ENCODE data around the gene SLCO4A1.

Gene SLCO4A1

DNA sequence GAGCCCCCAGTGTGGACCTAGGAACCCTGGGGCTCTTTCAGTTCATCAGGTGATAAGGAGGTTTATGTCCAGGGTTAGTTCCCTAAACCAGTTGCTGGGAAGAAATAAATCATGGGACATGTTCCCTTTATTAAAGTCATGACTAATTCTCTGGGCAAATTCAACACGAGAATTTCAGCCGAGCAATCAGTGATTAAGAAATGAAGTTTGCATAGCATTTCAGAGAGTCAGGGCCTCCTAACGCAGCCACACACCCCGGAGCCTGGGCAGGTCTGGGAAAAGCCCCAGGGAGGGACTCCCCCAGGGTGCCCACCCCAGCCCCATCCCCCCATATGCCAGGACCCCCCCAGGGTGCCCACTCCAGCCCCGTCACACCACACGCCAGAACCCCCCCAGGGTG is 20.1 kb downstream of the SLCO4A1 start:
- Mint-ChIP-seq H3K36me3 (ENCODE audit: low read depth) (no peaks in the 10 kb centered on the region), H3K27ac (no peak overlapping the region), H3K27me3 (ENCODE audit: low read depth, poor library complexity) (peaks cover 10% of the 10 kb centered on the region), H3K9me3 (no peaks in the 10 kb centered on the region), H3K4me1 (peaks cover 36% of the 10 kb centered on the region), H3K4me3 (no peak overlapping the region)
- TF ChIP-seq, protein P1, sequence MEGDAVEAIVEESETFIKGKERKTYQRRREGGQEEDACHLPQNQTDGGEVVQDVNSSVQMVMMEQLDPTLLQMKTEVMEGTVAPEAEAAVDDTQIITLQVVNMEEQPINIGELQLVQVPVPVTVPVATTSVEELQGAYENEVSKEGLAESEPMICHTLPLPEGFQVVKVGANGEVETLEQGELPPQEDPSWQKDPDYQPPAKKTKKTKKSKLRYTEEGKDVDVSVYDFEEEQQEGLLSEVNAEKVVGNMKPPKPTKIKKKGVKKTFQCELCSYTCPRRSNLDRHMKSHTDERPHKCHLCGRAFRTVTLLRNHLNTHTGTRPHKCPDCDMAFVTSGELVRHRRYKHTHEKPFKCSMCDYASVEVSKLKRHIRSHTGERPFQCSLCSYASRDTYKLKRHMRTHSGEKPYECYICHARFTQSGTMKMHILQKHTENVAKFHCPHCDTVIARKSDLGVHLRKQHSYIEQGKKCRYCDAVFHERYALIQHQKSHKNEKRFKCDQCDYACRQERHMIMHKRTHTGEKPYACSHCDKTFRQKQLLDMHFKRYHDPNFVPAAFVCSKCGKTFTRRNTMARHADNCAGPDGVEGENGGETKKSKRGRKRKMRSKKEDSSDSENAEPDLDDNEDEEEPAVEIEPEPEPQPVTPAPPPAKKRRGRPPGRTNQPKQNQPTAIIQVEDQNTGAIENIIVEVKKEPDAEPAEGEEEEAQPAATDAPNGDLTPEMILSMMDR (IDR thresholded peaks at IDR 0.05): no peak
- DNase-seq: no peak

DNA sequence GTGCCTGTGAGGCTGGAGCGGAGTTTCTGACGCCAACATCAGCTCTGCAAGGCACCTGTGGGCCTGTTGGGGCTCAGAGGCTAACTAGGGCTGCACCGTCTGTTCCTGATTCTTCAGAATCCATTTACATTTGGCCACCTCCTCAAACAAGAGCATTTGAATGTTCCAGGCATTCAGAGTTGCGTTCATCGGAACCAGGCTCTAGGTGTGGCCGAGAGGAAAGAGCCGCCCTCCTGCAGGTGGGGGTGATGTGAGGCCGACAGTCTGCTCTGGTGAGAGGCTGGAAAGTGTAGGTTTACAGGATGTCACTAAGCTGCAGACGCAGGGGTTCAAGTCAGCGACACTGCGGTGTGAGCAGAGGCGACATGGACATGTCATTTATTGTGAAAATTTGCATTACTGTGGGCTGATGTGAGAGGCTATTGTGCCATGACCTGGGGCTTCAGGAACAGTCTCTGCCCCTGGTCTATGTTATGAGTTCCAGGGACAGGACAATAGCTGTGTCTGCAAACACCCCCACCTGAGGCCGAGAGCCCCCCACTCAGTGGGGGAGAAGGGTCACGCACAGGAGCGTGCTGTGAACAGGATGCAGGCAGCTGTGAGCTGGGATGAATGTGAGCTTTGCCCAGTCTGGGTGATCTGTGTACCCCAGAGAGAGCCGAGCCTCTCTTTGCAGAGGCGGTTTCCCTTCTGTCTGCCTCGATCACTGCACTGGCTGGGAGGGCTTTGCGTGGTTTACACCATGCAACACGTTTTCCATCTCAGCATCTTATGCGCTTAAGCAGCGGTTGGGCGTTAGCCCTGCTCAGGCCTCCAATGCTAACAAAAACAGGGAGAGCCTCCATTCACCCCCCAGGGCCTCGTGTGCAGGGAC is 21.1 kb downstream of the SLCO4A1 start:
- Mint-ChIP-seq H3K27ac (no peak overlapping the region), H3K9me3 (no peaks in the 10 kb centered on the region), H3K27me3 (ENCODE audit: low read depth, poor library complexity) (peaks cover 16% of the 10 kb centered on the region), H3K4me1 (peaks cover 42% of the 10 kb centered on the region), H3K4me3 (no peak overlapping the region), H3K36me3 (ENCODE audit: low read depth) (no peaks in the 10 kb centered on the region)
- TF ChIP-seq, protein P1 (IDR thresholded peaks at IDR 0.05): no peak
- DNase-seq: no peak

DNA sequence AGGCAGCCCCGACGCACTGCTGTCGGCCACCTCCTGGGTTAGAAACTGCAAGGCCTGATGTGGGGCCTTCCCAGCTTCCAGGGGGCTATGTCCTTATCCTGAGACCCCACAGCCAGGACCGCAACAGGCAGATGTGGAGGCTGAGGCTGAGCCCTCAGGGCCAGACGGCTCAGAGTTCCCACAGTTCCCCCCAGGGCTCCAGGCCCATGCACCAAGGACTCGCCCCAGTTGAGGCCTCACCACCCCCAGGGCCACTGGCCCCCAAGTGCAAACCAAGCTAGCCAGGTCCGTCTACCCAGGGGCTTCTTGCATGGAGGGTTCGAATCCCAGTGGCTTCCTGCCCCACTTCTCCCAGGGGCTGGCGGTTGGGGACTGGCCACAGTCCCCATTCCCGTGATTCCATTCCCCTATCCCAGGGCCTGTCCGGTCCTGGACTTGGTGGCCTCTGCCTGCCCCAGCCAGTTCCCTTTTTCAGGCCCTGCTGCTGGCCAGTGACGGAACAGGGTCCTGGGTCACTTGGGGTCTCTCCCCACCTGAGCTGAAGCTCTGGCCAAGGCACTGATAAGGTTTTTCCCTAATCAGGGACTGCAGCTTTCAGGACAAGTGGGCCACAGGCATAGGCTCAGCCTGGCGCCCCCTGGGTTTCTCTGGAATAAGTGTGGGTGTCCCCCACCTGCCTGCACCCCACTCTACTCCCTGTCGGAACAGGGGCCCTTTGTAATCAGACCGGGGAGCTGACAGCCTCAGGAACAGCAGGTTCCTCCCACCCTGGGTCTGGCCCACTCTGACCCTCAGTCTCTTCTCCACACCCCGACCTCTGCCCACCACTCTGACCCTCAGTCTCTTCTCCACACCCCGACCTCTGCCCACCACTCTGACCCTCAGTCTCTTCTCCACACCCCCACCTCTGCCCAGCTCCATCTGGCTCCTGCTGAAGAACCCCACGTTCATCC is 22.0 kb downstream of the SLCO4A1 start:
- DNase-seq: no peak
- no peaks in the 10 kb centered on the region for H3K9me3 Mint-ChIP-seq
- no peaks in the 10 kb centered on the region for H3K36me3 Mint-ChIP-seq (ENCODE audit: low read depth)
- no peak overlapping the region for H3K4me3 Mint-ChIP-seq
- no peak overlapping the region for H3K27ac Mint-ChIP-seq
- TF ChIP-seq, protein P1 (IDR thresholded peaks at IDR 0.05): no peak
- peaks cover 17% of the 10 kb centered on the region for H3K27me3 Mint-ChIP-seq (ENCODE audit: low read depth, poor library complexity)
- peaks cover 38% of the 10 kb centered on the region for H3K4me1 Mint-ChIP-seq

DNA sequence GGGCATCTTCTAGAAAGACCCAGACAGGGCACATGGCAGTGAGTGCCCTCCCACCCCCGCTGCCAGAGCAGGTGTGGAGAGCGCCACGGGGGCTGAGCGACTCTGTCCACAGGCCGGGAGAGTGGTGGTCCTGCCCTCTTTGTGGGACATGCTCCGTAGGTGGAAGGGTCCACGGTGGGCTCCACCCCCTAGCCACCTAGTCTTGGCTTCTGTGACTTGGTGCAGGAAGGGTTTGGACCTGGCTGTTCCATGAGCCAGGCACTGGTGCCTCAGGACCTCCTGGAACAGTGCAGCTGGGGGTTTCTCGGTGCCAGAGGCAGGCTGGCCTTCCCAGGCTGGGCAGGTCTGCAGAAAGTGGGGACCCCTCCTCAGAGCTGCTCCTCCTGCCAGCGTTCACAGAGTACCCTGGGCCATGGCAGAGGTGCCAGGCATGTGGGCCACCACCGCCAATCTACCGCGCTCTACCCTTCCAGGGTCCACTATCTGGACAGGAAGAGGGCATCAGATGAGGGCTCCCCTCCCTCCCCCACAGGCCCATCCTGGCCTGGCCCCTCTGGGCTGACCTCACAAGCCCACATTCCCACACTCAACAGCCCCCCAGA is 23.0 kb downstream of the SLCO4A1 start:
- Mint-ChIP-seq H3K9me3 (no peaks in the 10 kb centered on the region), H3K4me1 (peaks cover 38% of the 10 kb centered on the region), H3K27me3 (ENCODE audit: low read depth, poor library complexity) (peaks cover 17% of the 10 kb centered on the region), H3K27ac (no peak overlapping the region), H3K36me3 (ENCODE audit: low read depth) (no peaks in the 10 kb centered on the region), H3K4me3 (no peak overlapping the region)
- DNase-seq: no peak
- TF ChIP-seq, protein P1 (IDR thresholded peaks at IDR 0.05): no peak

DNA sequence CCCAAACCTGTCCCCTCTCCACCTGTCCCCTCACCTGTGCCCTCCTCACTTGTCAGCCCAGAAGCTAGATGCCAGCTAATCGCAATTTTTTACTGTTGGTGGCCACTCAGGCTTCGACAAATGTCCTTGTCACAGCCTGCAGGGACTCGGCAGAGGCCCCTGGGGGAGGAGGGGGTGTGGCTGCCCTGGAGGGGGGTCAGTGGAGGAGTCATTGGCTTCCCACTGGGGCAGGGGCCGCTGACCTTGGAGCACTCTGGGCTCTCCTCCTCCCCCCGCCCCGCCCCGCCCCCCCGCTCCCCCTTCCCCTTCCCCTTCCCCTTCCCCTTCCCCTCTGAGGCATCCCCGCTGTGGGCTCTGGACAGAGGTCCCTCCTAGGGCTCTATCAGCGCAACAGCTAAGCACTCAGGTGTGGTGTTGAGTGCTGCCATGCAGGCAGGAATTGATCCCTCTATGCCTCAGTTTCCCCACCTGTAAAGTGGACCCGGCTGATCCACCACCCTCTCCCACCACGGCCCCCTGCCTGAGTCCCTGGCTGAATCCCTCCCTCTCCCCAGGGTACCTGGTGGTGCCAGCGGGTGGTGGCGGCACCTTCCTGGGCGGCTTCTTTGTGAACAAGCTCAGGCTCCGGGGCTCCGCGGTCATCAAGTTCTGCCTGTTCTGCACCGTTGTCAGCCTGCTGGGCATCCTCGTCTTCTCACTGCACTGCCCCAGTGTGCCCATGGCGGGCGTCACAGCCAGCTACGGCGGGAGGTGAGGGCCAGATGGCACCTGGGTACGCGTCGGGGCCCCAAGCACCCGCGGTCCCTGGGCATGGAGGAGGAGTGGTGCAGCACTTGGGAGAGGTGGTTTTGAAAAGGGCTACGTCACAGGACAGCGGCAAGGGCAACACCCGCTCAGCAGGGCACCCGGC is 23.8 kb downstream of the SLCO4A1 start:
- no peak for DNase-seq
- Mint-ChIP-seq H3K36me3 (ENCODE audit: low read depth) (no peaks in the 10 kb centered on the region), H3K4me1 (peaks cover 32% of the 10 kb centered on the region), H3K27ac (no peak overlapping the region), H3K27me3 (ENCODE audit: low read depth, poor library complexity) (peaks cover 17% of the 10 kb centered on the region), H3K4me3 (no peak overlapping the region), H3K9me3 (no peaks in the 10 kb centered on the region)
- TF ChIP-seq, protein P1 (IDR thresholded peaks at IDR 0.05): no peak
